A549 (cell line): ENCODE results near the gene COL26A1. TPM values are rescaled to one million over a fixed set of nuclear protein-coding genes. Genes with fewer than 3 reads are reported as not detected.
A peak's percentile ranks its signal among the peaks of the same experiment; 100 is the strongest.

Experiments
- ATAC-seq, 2 experiments: fragments of 200-7000 bp in 1 of 2; fragments of >200 bp in 1 of 2; cut with Nextera tagmentation in 1 of 2; cut with Tn5 transposase in 1 of 2; 3 replicates each; pipeline versions ENCODE4 v1.8.0 to v1.9.1; 2018 to 2020; ENCODE audit warnings: mild to moderate bottlenecking in 1 of 2, moderate library complexity in 1 of 2
- CTCF ChIA-PET: fragments of 300-600 bp; sonication (Branson Sonifier 250); formaldehyde crosslinking; extraction: SDS; loops from one replicate; lab custom pipeline; 2021; ENCODE audit warnings: antibody characterized with exemption, inconsistent platforms; lab: Yijun Ruan, JAX
- POLR2A ChIA-PET: fragments of 350-600 bp; formaldehyde crosslinking; extraction: SDS; loops from one replicate; lab custom pipeline; 2021; ENCODE audit warnings: antibody characterized with exemption, inconsistent platforms; lab: Yijun Ruan, JAX
- DNase-seq, 2 experiments: peaks; one replicate each; pipeline versions ENCODE4 v3.0.0 to v3.0.0-alpha.2; 2011 to 2016; ENCODE audit warnings: low read depth in 1 of 2, low spot score in 1 of 2
- FAIRE-seq: peaks from 2 replicates; lab custom pipeline; 2011; peaks lifted over from hg19 to GRCh38; lab: Jason Lieb, UNC
- H3K27ac ChIP-seq, 2 experiments: fragments of >200 bp; sonication (Bioruptor Twin); formaldehyde crosslinking; 3 replicates each; pipeline ENCODE4 v1.5.1; 2016 to 2017
- H3K4me1 ChIP-seq: fragments of >200 bp; sonication (Bioruptor Twin); formaldehyde crosslinking; 3 replicates; pipeline ENCODE4 v1.6.1; 2016
- H3K4me2 ChIP-seq: fragments of >200 bp; sonication (Bioruptor Twin); formaldehyde crosslinking; 3 replicates; pipeline ENCODE4 v1.6.1; 2016
- H3K4me3 ChIP-seq: fragments of >200 bp; sonication (Bioruptor Twin); formaldehyde crosslinking; 3 replicates; pipeline ENCODE4 v1.5.1; 2016
- H3K9me3 ChIP-seq: fragments of >200 bp; sonication (Bioruptor Twin); formaldehyde crosslinking; 3 replicates; pipeline ENCODE4 v1.6.1; 2016
- BHLHE40 ChIP-seq: IDR thresholded peaks from 2 replicates; pipeline ENCODE4 v1.6.1; 2012; ENCODE audit warnings: low read depth, low read length, inconsistent platforms
- CBX2 ChIP-seq: fragments of 200-600 bp; sonication (generic); IDR thresholded peaks from 2 replicates; pipeline ENCODE4 v1.6.1; 2016; ENCODE audit warnings: low read depth, mild to moderate bottlenecking, borderline replicate concordance
- CHD2 ChIP-seq: fragments of 150-350 bp; IDR thresholded peaks from 2 replicates; pipeline ENCODE4 v1.6.1; 2014; ENCODE audit warnings: low read length; ENCODE audit not compliant: partially characterized antibody
- CTCF ChIP-seq: fragments of >200 bp; sonication (Bioruptor Twin); formaldehyde crosslinking; IDR thresholded peaks from 3 replicates; pipeline ENCODE4 v1.5.1; 2016
- EHMT2 ChIP-seq: fragments of 200-600 bp; sonication (generic); IDR thresholded peaks from 2 replicates; pipeline ENCODE4 v1.6.1; 2016; ENCODE audit warnings: antibody characterized with exemption, low read depth, mild to moderate bottlenecking, moderate library complexity
- EP300 ChIP-seq, 2 experiments: fragments of >200 bp; sonication (Bioruptor Twin); formaldehyde crosslinking; IDR thresholded peaks; 2 replicates in 1 of 2; 3 replicates in 1 of 2; pipeline ENCODE4 v1.6.1; 2016 to 2017
- FOXS1 ChIP-seq: fragments of 250-450 bp; sonication (Bioruptor Pico); IDR thresholded peaks from 2 replicates; pipeline ENCODE4 v1.5.0; 2020; ENCODE audit warnings: mild to moderate bottlenecking, moderate library complexity
- GATA3 ChIP-seq: IDR thresholded peaks from 2 replicates; pipeline ENCODE4 v1.6.1; 2012; ENCODE audit warnings: borderline replicate concordance
- HDAC2 ChIP-seq: fragments of 200-600 bp; sonication (generic); IDR thresholded peaks from 2 replicates; pipeline ENCODE4 v1.6.1; 2016
- HES2 ChIP-seq: fragments of >200 bp; sonication (Bioruptor Twin); formaldehyde crosslinking; IDR thresholded peaks from 2 replicates; pipeline ENCODE4 v1.6.1; 2016
- HOXA7 ChIP-seq: fragments of 250-450 bp; sonication (Bioruptor Pico); IDR thresholded peaks from 2 replicates; pipeline ENCODE4 v1.5.0; 2020; ENCODE audit warnings: mild to moderate bottlenecking, moderate library complexity
- HOXB5 ChIP-seq: fragments of 250-450 bp; sonication (Bioruptor Pico); IDR thresholded peaks from 2 replicates; pipeline ENCODE4 v1.5.0; 2020; ENCODE audit warnings: mild to moderate bottlenecking, moderate library complexity
- KDM1A ChIP-seq: fragments of 200-600 bp; sonication (generic); IDR thresholded peaks from 2 replicates; pipeline ENCODE4 v1.6.1; 2016; ENCODE audit warnings: low read depth, mild to moderate bottlenecking
- KDM5A ChIP-seq: fragments of 200-600 bp; sonication (generic); IDR thresholded peaks from 2 replicates; pipeline ENCODE4 v1.6.1; 2016; ENCODE audit warnings: antibody characterized with exemption, mild to moderate bottlenecking
- MYC ChIP-seq: IDR thresholded peaks from 2 replicates; pipeline ENCODE4 v1.6.1; 2012; ENCODE audit warnings: mild to moderate bottlenecking, inconsistent platforms, low read length, improper control_type of control experiment, borderline replicate concordance
- NFE2L2 ChIP-seq: fragments of 150-350 bp; conservative IDR thresholded peaks from 2 replicates; pipeline ENCODE4 v1.6.1; 2014; ENCODE audit warnings: low read length
- NR3C1 ChIP-seq: fragments of >200 bp; sonication (Bioruptor Twin); formaldehyde crosslinking; IDR thresholded peaks from 3 replicates; pipeline ENCODE4 v1.6.1; 2017
- RAD21 ChIP-seq, 2 experiments: fragments of >200 bp in 1 of 2; sonication (Bioruptor Twin) in 1 of 2; formaldehyde crosslinking in 1 of 2; IDR thresholded peaks in 1 of 2; conservative IDR thresholded peaks in 1 of 2; 2 replicates in 1 of 2; 3 replicates in 1 of 2; pipeline ENCODE4 v1.6.1; 2012 to 2018; ENCODE audit warnings: inconsistent platforms in 1 of 2
- RCOR1 ChIP-seq: fragments of 150-350 bp; IDR thresholded peaks from 2 replicates; pipeline ENCODE4 v1.6.1; 2014; ENCODE audit warnings: antibody characterized with exemption, low read length, low read depth
- RNF2 ChIP-seq: fragments of 200-600 bp; sonication (generic); IDR thresholded peaks from 2 replicates; pipeline ENCODE4 v1.6.1; 2016; ENCODE audit warnings: low read depth, mild to moderate bottlenecking, antibody characterized with exemption, moderate library complexity, borderline replicate concordance
- USF2 ChIP-seq: fragments of 450-650 bp; IDR thresholded peaks from 2 replicates; pipeline ENCODE4 v1.6.1; 2014; ENCODE audit warnings: antibody characterized with exemption
- ZFP36 ChIP-seq: fragments of 450-650 bp; IDR thresholded peaks from 2 replicates; pipeline ENCODE4 v1.6.1; 2014; ENCODE audit warnings: borderline replicate concordance; ENCODE audit not compliant: partially characterized antibody
- WGBS: methylation state at CpG from one replicate; pipeline ENCODE4 v1.1.6; 2017; ENCODE audit errors: missing lambda C conversion rate; 5-methylcytosine and 5-hydroxymethylcytosine counted together
- polyA minus RNA-seq: library from RNA; depleted of rRNA, polyadenylated mRNA; stranded (reverse); fragments of >200 nt; gene quantifications from 2 replicates; pipeline ENCODE4 v1.2.3, GENCODE V29; 2011; rRNA and poly(A)+ RNA removed
- polyA plus RNA-seq, 4 experiments: library from polyadenylated mRNA; depleted of rRNA in 3 of 4; stranded (reverse); fragments of >200 nt; fragmentation: RNase III in 1 of 4; extraction: RNeasy Plus Mini Kit Qiagen cat#74134 plus additional on column Dnase treatment in 1 of 4; gene quantifications; 2 replicates in 3 of 4; 3 replicates in 1 of 4; pipeline ENCODE4 v1.2.3, GENCODE V29; 2011 to 2017
- TF ChIP-seq, protein P1 (sequence below): fragments of 200-600 bp; sonication (generic); IDR thresholded peaks from 2 replicates; pipeline ENCODE4 v1.6.1; 2016; ENCODE audit warnings: antibody characterized with exemption, mild to moderate bottlenecking, moderate library complexity

The COL26A1 gene
- polyA plus RNA-seq (2011; rRNA removed) (1.3 and 1.4 TPM in 2 replicates), polyA plus RNA-seq (2017; fragmentation: RNase III; extraction: RNeasy Plus Mini Kit Qiagen cat#74134 plus additional on column Dnase treatment) (0.46 to 0.52 TPM (median 0.47 TPM) in 3 replicates), polyA minus RNA-seq (0.62 and 0.68 TPM in 2 replicates)
- 2.8 and 4.3 TPM in 2 replicates for polyA plus RNA-seq (2012; cell fraction: cytosol; rRNA removed)
- polyA plus RNA-seq (2012; cell fraction: nucleus; rRNA removed), result 5.4 and 8.6 TPM in 2 replicates

- no peak for FAIRE-seq
- Histone ChIP-seq H3K4me1 (peaks cover 2% of the 10 kb centered on the region; the same call in 2 of the 3 replicates), H3K4me3 (peak within 1 kb of the TSS; percentile 53), H3K27ac (peak within 1 kb of the TSS; percentile 75 to 85), H3K9me3 (no peaks in the 10 kb centered on the region), H3K4me2 (peak within 1 kb of the TSS; percentile 94)
- DNase-seq, result peak; percentile 56 to 69
- ChIA-PET CTCF (interaction anchor here (0.6 to 5.7 kb wide), 15 partner anchors 8 to 146 kb away, joined by 3 to 38 read pairs (median 5); partner anchors contain the start of gene IFT22), POLR2A (interaction anchor here (0.7 to 1.0 kb wide), 4 partner anchors 10 to 41 kb away, joined by 3 to 6 read pairs (median 4); partner anchors contain the start of gene IFT22)
- peak; percentile 86 to 90 for ATAC-seq
- TF ChIP-seq USF2 (no peak), NFE2L2 (no peak), CBX2 (no peak), MYC (no peak), EHMT2 (no peak), KDM1A (no peak), BHLHE40 (no peak), HOXA7 (no peak), RCOR1 (no peak), HOXB5 (CRISPR knock-in tag) (no peak), ZFP36 (no peak), RNF2 (no peak), HDAC2 (no peak), CHD2 (no peak), EP300 (IDR thresholded peaks at IDR 0.05) (no peak)
- 91% methylated on average over 27 of the region's 76 CpGs for WGBS
These were observed at the start of gene COL26A1 for GRCh38 chr7:101362334-101363195. Gene COL26A1 (plus strand): TSS chr7:101362875. CDS start chr7:101363033, 158 bp downstream.

DNA sequence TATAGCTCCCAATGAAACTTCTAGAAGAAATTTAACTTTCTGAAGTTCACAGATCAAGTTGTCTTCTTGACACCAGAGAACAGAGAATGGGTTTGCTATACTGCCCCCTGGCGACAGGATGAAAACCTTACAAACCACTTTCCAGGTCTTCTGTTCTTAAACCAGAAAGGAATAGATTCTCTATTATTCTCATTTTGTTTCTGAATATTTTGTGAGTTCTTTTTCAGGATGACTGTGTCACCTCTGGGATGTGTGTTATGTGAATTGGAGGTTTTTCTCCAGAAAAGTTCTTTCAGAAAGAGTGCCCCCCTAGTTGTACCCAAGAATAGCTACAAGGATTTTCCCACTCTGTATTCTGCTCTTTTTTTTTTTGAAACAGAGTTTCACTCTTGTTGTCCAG is 47.3 kb upstream of the COL26A1 start:
- no peaks in the 10 kb centered on the region for H3K4me1 ChIP-seq
- WGBS, result 0% methylated on average over 1 of the region's 1 CpG
- H3K27ac ChIP-seq, result no peak overlapping the region
- H3K4me2 ChIP-seq, result no peak overlapping the region
- peak; percentile 59 to 78 for DNase-seq
- ChIA-PET POLR2A (no interaction called here), CTCF (interaction anchor here (0.6 to 2.0 kb wide), 29 partner anchors 8 to 394 kb away, joined by 3 to 10 read pairs (median 4); partner anchors contain the start of gene COL26A1)
- TF ChIP-seq CTCF (peak; percentile 80), RAD21 (conservative IDR thresholded peaks at IDR 0.05 in 1 of 2, IDR thresholded peaks at IDR 0.05 in 1 of 2) (peak in 1 of 2 experiments; percentile 22; a peak in 2 of 5 replicates), HES2 (no peak)
- H3K9me3 ChIP-seq, result peaks cover 10% of the 10 kb centered on the region; the same call in 2 of the 3 replicates
- no peak overlapping the region for H3K4me3 ChIP-seq
- FAIRE-seq, result no peak
- ATAC-seq, result peak; percentile 64 to 68; a peak in 5 of 6 replicates

DNA sequence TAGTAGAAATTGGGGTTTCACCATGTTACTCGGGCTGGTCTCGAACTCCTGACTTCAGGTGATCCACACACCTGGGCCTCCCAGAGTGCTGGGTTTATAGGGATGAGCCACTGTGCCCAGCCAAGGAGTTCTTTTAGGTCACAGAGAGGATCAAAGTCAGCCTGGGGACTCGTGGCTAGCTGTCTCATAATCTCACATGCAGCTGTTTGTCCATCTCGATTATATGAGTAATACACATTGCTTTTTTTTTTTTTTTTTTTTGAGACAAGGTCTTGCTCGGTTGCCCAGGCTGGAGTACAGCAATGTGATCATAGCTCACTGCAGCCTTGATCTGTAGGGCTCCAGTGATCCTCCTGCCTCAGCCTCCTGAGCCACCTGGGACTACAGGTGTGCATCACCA is 43.3 kb upstream of the COL26A1 start:
- H3K4me3 ChIP-seq, result no peak overlapping the region
- peaks cover 6% of the 10 kb centered on the region; the same call in 1 of the 3 replicates for H3K4me1 ChIP-seq
- no peaks in the 10 kb centered on the region for H3K9me3 ChIP-seq
- DNase-seq, result no peak
- CTCF ChIA-PET, result interaction anchor here (0.7 kb wide), 1 partner anchor 223 kb away, joined by 3 read pairs; no protein-coding TSS in a partner anchor
- ATAC-seq, result no peak
- POLR2A ChIA-PET, result no interaction called here
- H3K27ac ChIP-seq, result no peak overlapping the region
- FAIRE-seq, result no peak
- no peak overlapping the region for H3K4me2 ChIP-seq
- WGBS, result 51% methylated on average over 5 of the region's 5 CpGs
- no peak for TF ChIP-seq NFE2L2
- TF ChIP-seq GATA3, result no peak
- no peak for TF ChIP-seq MYC
- TF ChIP-seq EHMT2, result no peak
- no peak for TF ChIP-seq RNF2
- no peak for TF ChIP-seq RCOR1
- TF ChIP-seq NR3C1, result no peak
- TF ChIP-seq KDM5A, result no peak
- TF ChIP-seq, protein P1, sequence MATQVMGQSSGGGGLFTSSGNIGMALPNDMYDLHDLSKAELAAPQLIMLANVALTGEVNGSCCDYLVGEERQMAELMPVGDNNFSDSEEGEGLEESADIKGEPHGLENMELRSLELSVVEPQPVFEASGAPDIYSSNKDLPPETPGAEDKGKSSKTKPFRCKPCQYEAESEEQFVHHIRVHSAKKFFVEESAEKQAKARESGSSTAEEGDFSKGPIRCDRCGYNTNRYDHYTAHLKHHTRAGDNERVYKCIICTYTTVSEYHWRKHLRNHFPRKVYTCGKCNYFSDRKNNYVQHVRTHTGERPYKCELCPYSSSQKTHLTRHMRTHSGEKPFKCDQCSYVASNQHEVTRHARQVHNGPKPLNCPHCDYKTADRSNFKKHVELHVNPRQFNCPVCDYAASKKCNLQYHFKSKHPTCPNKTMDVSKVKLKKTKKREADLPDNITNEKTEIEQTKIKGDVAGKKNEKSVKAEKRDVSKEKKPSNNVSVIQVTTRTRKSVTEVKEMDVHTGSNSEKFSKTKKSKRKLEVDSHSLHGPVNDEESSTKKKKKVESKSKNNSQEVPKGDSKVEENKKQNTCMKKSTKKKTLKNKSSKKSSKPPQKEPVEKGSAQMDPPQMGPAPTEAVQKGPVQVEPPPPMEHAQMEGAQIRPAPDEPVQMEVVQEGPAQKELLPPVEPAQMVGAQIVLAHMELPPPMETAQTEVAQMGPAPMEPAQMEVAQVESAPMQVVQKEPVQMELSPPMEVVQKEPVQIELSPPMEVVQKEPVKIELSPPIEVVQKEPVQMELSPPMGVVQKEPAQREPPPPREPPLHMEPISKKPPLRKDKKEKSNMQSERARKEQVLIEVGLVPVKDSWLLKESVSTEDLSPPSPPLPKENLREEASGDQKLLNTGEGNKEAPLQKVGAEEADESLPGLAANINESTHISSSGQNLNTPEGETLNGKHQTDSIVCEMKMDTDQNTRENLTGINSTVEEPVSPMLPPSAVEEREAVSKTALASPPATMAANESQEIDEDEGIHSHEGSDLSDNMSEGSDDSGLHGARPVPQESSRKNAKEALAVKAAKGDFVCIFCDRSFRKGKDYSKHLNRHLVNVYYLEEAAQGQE, result no peak
- no peak for TF ChIP-seq FOXS1
